Lower lobe of right lung (tissue), 2 donors: ENCODE measurements around the gene DPP7. TPM values are rescaled to one million over a fixed set of nuclear protein-coding genes. Genes with fewer than 3 reads are reported as not detected.
A peak's percentile ranks its signal among the peaks of the same experiment; 100 is the strongest.

Source experiments
- ATAC-seq, 2 donors: fragments of 200-7000 bp; cut with Tn5 transposase; one replicate each; pipeline ENCODE4 v1.9.1; 2020 to 2022; ENCODE audit warnings: mild to moderate bottlenecking in 2 of 2, moderate library complexity in 2 of 2
- DNase-seq: peaks from one replicate; pipeline ENCODE4 v3.0.0-alpha.2; 2020
- H3K27ac ChIP-seq: fragments of 200-600 bp; one replicate; pipeline ENCODE4 v1.8.0; 2022
- H3K27me3 ChIP-seq: fragments of 200-600 bp; one replicate; pipeline ENCODE4 v1.8.0; 2022; ENCODE audit warnings: low read depth
- H3K36me3 ChIP-seq: fragments of 200-600 bp; one replicate; pipeline ENCODE4 v1.8.0; 2022; ENCODE audit warnings: mild to moderate bottlenecking
- H3K4me1 ChIP-seq: fragments of 200-600 bp; one replicate; pipeline ENCODE4 v1.8.0; 2022
- H3K4me3 ChIP-seq: fragments of 200-600 bp; one replicate; pipeline ENCODE4 v1.8.0; 2022; ENCODE audit warnings: mild to moderate bottlenecking
- H3K9me3 ChIP-seq: fragments of 200-600 bp; one replicate; pipeline ENCODE4 v1.8.0; 2022
- intact Hi-C: fragments of 100-400 bp; cut with DNase I; formaldehyde crosslinking; loops from one replicate; pipeline ENCODE4 v1.11.0; 2022
- total RNA-seq: library from RNA; stranded (reverse); fragmentation: NEBNext Ultra II Directional; extraction: Animal tissue kit (Norgen Biotek cat#: 25700); gene quantifications from one replicate; pipeline ENCODE4 v1.2.1, GENCODE V29; 2021
- TF ChIP-seq, protein P1 (sequence below): fragments of 200-600 bp; IDR thresholded peaks from one replicate; pipeline ENCODE4 v1.8.0; 2022; ENCODE audit warnings: antibody characterized with exemption, mild to moderate bottlenecking
- donor health status: DM: no; HTN: yes; CAD: no; lungs with severe emphysema.

DPP7 gene
- total RNA-seq, 1 donor from 2014 or later, result 190 TPM

GRCh38 chr9:137082925-137083290 is 31.6 kb downstream of the DPP7 start:
- H3K4me1 ChIP-seq, result peaks cover 30% of the 10 kb centered on the region
- H3K9me3 ChIP-seq, result no peaks in the 10 kb centered on the region
- intact Hi-C loops, result no loop called here
- TF ChIP-seq, protein P1, sequence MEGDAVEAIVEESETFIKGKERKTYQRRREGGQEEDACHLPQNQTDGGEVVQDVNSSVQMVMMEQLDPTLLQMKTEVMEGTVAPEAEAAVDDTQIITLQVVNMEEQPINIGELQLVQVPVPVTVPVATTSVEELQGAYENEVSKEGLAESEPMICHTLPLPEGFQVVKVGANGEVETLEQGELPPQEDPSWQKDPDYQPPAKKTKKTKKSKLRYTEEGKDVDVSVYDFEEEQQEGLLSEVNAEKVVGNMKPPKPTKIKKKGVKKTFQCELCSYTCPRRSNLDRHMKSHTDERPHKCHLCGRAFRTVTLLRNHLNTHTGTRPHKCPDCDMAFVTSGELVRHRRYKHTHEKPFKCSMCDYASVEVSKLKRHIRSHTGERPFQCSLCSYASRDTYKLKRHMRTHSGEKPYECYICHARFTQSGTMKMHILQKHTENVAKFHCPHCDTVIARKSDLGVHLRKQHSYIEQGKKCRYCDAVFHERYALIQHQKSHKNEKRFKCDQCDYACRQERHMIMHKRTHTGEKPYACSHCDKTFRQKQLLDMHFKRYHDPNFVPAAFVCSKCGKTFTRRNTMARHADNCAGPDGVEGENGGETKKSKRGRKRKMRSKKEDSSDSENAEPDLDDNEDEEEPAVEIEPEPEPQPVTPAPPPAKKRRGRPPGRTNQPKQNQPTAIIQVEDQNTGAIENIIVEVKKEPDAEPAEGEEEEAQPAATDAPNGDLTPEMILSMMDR, result no peak
- H3K4me3 ChIP-seq, result no peak overlapping the region
- no peaks in the 10 kb centered on the region for H3K27me3 ChIP-seq
- peaks cover 54% of the 10 kb centered on the region for H3K36me3 ChIP-seq
- no peak for DNase-seq
- no peak for ATAC-seq
- H3K27ac ChIP-seq, result no peak overlapping the region

GRCh38 chr9:137082222-137082924 is 32.2 kb downstream of the DPP7 start:
- intact Hi-C loops, result no loop called here
- TF ChIP-seq, protein P1, result no peak
- Histone ChIP-seq H3K36me3 (peaks cover 54% of the 10 kb centered on the region), H3K9me3 (no peaks in the 10 kb centered on the region), H3K4me3 (no peak overlapping the region), H3K4me1 (peaks cover 25% of the 10 kb centered on the region), H3K27ac (no peak overlapping the region), H3K27me3 (no peaks in the 10 kb centered on the region)
- DNase-seq, result no peak
- ATAC-seq, result no peak

GRCh38 chr9:137080260-137081122 is 34.0 kb downstream of the DPP7 start:
- Histone ChIP-seq H3K4me3 (no peak overlapping the region), H3K36me3 (peaks cover 54% of the 10 kb centered on the region), H3K9me3 (no peaks in the 10 kb centered on the region), H3K27ac (no peak overlapping the region), H3K27me3 (no peaks in the 10 kb centered on the region), H3K4me1 (peaks cover 21% of the 10 kb centered on the region)
- ATAC-seq (no peak), DNase-seq (no peak)
- TF ChIP-seq, protein P1, result no peak
- intact Hi-C loops, result no loop called here

GRCh38 chr9:137079401-137079787 is 35.1 kb downstream of the DPP7 start:
- TF ChIP-seq, protein P1, result no peak
- Histone ChIP-seq H3K27me3 (no peaks in the 10 kb centered on the region), H3K4me3 (no peak overlapping the region), H3K36me3 (peaks cover 54% of the 10 kb centered on the region), H3K4me1 (peaks cover 15% of the 10 kb centered on the region), H3K27ac (no peak overlapping the region), H3K9me3 (no peaks in the 10 kb centered on the region)
- no peak for DNase-seq
- no peak for ATAC-seq
- intact Hi-C loops, result no loop called here

DNA sequence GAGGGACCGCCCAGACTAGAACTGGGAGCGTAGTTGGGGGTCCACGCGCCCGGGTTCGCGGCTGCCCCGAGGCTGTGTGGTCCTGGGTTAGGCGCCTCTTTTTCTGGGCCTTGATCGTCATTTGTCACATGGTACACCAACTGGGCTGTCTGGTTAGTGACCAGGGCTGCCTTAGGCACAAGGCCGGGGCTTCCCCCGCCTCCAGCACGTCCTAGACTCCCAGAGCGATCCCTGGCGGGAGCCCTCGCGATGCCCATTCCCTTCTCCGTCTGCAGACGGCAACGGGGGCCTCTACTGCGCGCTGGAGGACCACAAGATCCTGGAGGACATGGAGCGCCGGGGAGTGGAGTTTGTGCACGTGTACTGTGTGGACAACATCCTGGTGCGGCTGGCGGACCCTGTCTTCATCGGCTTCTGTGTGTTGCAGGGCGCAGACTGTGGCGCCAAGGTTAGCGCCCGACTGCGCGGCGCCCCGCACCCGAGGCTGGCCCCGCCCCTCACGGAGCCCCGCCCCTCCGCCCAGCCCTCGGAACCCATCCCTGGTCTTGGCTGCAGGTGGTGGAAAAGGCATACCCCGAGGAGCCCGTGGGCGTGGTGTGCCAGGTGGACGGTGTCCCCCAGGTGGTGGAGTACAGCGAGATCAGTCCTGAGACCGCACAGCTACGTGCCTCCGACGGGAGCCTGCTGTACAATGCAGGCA is 35.7 kb downstream of the DPP7 start:
- DNase-seq (peak; percentile 49), ATAC-seq (no peak)
- Histone ChIP-seq H3K4me1 (peaks cover 15% of the 10 kb centered on the region), H3K4me3 (peak overlapping the region; percentile 76), H3K27me3 (no peaks in the 10 kb centered on the region), H3K36me3 (peaks cover 54% of the 10 kb centered on the region), H3K27ac (no peak overlapping the region), H3K9me3 (no peaks in the 10 kb centered on the region)
- TF ChIP-seq, protein P1, result no peak
- intact Hi-C loops, result no loop called here
